SU-DHL-6 (cell line): ENCODE data around the gene POLR1A.

Experiments used
- EZH2phosphoT487 ChIP-seq: fragments of 200-600 bp; sonication (generic), shearing (Covaris generic); conservative IDR thresholded peaks from 2 replicates; pipeline ENCODE4 v1.6.1; 2018; ENCODE audit warnings: mild to moderate bottlenecking, antibody characterized with exemption, low read length, moderate library complexity, mixed read lengths
- TF ChIP-seq, protein P1 (sequence below): fragments of 200-600 bp; sonication (generic); IDR thresholded peaks from one replicate; pipeline ENCODE4 v1.5.1; 2017; ENCODE audit warnings: antibody characterized with exemption, mild to moderate bottlenecking, low read length, moderate library complexity; ENCODE audit not compliant: insufficient read depth, poor library complexity, severe bottlenecking

DNA sequence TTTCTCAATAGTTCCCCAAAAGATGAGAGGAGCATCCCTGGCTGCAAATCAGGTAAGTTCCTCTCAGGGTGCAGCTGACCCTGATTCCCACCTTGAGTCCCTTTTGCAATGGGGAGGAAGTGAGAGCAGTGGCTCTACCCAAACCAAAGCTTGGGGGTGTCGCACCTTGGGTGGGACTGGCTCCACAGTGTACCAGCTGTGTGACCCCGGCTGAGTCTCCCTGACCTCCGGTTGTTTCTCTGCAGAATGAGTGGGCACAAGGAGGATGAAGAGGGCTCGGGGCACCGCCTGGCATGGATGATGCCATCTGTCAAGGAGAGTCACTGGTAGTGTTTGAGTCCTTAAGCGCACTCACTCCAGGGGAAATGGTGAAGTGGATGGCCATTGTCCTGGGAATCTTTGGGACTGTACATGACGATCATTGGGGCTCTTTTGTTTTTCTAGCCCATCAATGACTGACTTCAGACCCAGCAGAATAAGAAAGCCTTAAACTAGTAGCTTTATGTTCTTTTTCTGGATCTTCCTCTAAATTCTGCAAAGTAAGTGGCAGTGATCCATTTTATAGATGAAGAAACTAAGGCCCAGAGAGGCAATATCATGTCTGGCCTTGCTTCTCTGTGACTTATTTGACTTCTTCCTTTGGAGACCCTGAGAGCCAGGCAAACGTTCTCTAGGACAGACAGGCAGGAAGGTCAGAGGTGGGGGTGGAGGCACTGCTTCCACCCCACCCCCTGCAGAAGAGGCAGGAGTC is 110.6 kb downstream of the POLR1A start:
- TF ChIP-seq, protein P1, sequence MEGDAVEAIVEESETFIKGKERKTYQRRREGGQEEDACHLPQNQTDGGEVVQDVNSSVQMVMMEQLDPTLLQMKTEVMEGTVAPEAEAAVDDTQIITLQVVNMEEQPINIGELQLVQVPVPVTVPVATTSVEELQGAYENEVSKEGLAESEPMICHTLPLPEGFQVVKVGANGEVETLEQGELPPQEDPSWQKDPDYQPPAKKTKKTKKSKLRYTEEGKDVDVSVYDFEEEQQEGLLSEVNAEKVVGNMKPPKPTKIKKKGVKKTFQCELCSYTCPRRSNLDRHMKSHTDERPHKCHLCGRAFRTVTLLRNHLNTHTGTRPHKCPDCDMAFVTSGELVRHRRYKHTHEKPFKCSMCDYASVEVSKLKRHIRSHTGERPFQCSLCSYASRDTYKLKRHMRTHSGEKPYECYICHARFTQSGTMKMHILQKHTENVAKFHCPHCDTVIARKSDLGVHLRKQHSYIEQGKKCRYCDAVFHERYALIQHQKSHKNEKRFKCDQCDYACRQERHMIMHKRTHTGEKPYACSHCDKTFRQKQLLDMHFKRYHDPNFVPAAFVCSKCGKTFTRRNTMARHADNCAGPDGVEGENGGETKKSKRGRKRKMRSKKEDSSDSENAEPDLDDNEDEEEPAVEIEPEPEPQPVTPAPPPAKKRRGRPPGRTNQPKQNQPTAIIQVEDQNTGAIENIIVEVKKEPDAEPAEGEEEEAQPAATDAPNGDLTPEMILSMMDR = no peak
- no peak for TF ChIP-seq EZH2phosphoT487
